HG03097 (cell line): ENCODE measurements around the gene YWHAQ.
"Not testable (repeated sequence)": the region's sequence is repeated elsewhere in the genome, so short reads cannot be mapped to it uniquely, and the experiment has no call there.

Experiments
- ATAC-seq: cut with Tn5 transposase; IDR thresholded peaks from one replicate; pipeline ENCODE4 v1.9.1; 2021; ENCODE audit not compliant: unreplicated experiment, low FRiP score

YWHAQ gene

DNA sequence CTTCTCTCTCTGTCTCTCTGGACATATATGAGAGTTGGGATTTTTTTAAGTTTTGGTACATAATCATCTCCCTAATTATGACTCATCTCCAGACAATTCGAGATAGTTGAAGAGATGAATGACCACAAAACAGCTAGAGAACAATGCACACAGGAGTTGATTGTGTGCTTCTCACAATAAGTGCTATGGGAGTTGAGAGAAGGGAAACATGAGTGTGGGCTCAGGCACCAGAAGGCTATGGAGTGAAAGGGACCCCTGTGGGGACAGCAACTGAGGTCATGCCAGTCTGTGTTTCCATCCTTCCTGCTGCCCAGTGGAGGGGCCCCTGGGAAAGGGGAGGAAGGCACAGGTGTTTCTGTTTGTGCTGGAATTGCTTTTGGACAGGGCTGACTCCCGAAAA, 6.5 kb upstream of the YWHAQ start:
- no peak for ATAC-seq

DNA sequence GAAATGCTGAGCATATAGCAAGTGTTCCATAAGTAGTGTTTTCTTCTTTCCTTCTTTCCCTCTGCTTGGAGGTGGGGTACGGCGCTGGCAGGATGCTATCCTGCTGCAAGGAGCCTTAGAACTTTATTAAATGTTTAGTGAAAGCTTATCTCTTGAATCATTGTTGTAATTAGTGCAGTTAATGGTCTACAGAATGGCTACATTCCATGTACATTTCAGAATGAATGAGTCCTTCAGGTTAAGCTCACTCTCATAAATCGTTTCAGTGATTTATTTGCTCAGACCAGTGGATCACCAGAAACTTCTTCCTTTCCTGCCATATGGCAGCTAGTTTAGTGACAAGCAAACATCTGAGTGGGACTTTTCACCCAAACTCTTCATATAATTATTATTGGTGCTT, 3.3 kb upstream of the YWHAQ start:
- no peak for ATAC-seq

DNA sequence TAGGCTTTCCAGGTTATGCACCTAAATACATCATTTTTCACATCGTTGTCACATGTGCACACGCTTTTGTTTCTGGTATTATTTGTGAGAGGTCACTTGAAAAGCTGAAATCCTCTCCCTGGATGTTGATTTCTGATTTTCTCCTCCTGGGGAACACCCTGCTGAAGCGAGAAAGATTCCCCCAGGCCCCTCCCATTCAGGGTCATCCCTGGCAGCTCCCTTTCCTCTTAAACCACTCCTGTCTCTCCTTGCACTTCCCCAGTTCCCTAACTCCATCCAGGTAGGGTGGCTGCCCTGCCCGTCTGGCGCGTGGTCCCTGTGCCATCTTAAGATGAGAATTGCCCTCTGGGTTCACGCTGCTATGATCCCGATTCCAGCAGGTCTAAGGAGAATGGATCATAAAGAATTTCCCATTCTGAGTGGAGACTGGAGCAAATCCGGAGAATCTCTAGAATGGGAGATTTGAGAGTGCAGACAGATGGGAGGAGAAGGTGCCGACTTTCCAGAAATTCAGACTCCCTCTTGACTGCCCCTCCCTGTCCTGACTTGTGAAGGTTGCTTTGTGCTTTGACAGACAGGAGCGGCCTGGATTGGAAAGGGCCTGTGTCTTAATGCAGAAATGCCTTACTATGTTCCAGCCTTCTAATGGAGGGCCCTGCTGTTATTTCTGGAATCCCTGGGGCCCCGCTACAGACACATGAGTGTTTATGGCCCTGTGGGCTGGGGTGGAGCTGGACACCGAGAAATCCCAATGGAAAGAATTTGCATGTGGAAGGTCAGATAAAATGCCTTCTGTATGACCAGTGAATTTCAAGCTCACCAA, 1.3 kb upstream of the YWHAQ start:
- ATAC-seq: no peak

DNA sequence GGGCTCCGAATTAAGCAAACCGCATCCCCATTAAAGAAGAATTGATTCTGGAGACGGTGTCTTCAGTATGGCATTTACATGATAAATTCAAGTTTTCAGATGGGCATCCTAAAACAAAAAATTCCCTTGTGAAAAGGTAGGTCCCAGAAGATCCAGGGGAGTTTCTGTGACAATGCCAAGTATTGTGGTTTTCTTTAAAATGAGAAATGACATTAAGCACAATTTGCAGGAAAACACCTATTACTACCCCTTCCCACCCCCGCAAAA, 689 bp upstream of the YWHAQ start:
- ATAC-seq: no peak

DNA sequence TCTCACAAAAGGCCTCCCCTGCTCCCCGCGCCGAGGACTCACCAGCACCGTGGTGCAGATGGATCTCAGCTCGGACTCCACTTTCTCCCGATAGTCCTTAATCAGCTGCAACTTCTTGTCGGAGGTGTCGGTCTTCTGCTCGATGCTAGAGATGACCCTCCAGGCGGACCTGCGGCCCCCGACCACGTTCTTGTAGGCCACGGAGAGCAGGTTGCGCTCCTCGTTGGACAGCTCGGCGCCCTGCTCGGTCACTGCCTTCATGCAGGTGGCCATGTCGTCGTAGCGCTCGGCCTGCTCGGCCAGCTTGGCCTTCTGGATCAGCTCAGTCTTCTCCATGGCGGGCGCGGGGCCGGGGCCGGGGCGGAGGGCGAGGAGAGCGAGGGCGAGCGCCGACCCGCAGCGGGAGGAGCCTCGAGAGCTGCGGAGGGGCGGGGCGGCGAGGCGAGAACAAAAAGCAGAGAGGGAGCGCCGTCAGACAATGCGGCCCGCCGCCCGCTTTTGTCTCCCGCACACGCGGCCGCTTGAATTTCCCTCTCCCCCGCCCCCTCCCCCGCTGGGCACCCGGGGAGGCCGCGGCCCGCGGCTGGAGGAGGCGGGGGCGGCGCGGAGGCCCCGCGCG, 571 bp downstream of the YWHAQ start:
- ATAC-seq: peak; percentile 38

DNA sequence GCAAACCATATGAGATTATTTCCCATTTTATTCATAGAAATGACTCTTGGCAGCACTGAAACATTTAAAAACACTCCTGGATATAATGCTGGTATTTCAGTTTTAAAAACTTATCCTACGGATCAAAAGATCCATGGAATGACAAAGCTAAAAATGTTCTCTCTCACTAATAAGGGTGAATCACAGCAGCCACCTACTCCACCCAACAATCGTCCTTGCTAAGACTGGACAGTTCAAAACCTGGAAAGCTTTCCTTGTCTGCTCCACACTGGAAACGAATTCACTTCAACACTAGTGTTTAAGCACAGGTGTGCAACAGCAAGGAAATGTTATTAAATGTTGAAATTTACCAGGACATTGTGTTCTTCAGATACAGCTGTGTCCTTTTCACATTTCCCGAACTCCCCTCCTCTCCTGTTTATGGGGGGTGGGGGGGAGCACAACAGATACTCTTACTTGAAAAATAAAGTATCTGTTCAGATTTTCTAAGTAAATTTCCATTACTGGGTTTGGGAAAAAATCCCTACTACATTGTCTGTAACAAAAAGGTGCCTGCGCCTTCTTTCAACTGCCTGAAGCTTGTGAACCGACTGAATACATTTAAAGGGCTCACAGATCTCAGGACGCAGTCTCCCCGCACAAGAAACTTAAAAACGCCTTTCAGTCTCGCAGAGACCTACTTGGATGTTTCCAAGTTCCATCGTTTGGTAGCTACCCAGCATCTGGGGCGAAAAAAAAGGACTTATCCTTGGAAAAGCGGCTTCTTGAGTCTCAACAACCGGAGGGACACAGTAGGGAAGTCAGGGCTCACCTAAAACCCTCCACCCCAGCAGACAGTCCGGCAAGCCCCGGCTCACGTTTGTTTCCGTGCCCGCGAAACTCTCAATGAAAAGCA, 1.3 kb downstream of the YWHAQ start:
- ATAC-seq: no peak

DNA sequence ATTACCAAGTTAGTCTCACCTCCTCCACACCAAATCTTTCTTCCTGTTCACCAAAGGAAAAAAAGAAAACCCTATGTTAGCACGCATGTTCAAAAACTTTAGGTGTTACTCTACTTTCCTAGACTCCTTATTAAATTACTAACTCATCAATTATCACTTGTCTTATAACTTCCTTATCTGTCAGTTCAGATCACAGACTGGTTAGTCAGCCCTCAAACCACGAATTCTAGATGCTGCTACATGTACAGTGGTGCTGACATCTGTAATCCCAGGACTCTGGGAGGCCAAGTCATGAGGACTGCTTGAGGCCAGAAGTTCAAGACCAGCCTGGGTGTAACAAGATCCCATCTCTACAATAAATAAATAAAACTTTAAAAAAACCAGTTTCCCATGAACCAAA, 3.5 kb downstream of the YWHAQ start:
- ATAC-seq: no peak

DNA sequence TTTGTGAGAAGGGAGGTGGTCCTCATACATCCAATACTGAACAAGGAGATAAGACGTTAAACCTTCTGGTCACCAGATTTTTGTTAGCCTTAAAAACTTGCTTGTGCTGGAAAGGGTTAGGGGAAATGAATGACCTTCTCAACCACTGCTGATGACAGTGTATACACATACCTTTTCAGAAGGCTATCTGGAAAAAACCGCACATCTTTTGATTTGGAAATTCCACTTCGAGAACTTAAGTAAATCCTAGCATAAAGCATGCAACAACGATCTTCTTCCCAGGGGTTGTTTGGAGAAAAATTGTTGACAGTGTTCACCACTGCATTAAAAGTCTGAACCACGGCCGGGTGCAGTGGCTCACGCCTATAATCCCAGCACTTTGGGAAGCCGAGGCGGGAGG, 7.6 kb downstream of the YWHAQ start:
- ATAC-seq: no peak

DNA sequence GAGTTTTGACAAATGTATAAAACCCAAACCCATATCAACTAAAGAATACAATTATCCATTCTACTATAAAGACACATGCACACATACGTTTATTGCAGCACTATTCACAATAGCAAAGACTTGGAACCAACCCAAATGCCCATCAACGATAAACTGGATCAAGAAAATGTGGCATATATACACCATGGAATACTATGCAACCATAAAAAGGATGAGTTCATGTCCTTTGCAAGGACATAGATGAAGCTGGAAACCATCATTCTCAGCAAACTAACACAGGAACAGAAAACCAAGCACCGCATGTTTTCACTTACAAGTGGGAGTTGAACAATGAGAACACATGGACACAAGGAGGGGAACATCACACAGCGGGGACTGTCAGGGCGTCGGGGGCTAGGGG, 9.1 kb downstream of the YWHAQ start:
- ATAC-seq: not testable (repeated sequence)

DNA sequence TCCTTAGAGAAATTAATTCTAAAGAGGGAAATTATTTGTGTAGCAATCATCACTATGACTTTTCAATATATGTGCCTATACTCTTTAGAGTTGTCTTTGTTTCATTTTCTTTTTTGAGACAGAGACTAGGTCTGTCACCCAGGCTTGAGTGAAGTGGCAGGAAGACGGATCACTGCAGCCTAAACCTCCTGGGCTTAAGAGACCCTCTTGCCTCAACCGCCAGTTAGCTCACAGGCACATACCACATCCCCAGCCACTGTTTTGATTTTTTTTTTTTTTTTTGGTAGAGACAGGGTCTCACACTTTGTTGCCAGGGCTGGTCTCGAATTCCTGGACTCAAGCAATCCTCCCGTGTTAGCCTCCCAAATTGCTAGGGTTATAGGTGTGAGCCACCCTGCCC, 12.4 kb downstream of the YWHAQ start:
- ATAC-seq: no peak

DNA sequence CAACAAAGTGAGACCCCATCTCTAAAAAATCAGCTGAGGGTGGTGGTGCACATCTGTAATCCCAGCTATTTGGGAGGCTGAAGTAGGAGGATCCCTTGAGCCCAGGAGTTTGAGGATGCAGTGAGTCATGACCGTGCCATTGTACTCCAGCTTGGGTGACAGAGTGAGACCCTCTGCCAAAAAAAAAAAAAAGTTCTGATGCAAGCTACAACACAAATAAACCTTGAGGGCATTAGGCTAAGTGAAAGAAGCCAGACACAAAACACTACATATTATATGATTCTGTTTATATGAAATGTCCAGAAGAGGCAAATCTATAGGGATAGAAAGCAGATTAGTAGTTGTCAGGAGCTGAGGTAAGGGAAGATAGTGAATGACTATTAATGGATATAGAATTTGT, 13.0 kb downstream of the YWHAQ start:
- ATAC-seq: no peak

DNA sequence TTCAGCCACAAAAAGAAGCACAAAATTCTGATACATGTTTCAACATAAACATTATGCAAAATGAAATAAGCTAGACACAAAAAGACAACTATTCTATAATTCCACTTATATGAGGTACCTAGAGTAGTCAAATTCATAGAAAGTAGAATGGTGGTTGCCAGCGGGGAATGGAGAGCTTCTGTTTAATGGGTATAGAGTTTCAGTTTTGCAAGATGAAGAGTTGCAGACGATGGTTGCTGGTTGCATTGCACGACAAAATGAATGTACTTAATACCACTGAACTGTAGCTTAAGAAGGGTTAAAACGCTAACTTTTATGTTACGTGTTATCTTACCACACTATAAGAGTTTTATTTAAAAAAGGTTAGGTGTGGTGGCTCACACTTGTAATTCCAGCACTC, 13.5 kb downstream of the YWHAQ start:
- no peak for ATAC-seq

DNA sequence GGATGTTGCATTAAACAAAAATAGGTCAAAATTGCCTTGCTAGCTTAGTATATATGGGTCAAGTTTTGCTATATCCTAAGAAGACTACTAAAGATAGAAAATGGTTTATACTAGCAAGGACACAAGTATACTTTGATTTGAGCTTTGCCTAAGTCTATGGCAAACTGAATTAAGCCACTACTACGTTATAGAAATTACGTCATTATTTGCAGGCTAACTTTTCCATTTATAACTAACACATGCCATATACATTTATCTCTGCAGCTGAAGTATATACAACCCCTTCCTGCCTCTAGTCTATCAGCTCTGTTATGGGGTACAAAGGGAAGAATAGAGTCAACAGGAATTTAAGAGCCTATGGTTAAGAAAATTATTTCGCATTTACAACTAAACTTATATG, 16.2 kb downstream of the YWHAQ start:
- no peak for ATAC-seq

DNA sequence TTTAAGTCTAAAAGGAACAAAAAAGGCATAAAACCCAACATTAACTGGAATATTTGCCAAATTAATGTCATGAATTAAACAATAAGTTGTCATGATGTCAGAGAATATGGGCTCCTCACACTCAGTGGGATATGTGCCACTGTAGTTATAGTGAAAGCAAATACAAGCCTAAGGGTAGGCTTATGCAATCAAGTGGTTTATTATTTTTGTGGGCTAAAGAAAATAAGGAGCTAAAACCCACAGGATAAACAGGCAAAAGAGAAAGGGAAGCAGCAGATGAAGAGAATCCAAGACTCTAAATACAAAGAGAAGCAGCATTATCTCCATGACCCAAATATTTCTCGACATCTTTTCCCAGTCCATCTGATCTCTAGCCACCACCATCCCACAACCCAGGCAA, 17.5 kb downstream of the YWHAQ start:
- ATAC-seq: no peak

DNA sequence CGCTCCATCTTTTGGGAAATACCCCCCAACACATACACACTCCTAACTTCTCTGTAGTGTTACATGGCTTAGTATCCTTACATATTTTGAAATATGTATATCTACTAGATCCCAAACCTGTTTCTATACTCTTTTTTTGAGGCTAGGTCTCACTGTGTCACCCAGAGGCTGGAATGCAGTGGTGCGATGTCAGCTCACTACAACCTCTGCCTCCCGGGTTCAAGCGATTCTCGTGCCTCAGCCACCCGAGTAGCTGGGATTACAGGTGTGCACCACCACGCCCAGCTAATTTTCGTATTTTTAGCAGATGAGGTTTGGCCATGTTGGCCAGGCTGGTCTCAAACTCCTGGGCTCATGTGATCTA, 19.3 kb downstream of the YWHAQ start:
- ATAC-seq: not testable (repeated sequence)

DNA sequence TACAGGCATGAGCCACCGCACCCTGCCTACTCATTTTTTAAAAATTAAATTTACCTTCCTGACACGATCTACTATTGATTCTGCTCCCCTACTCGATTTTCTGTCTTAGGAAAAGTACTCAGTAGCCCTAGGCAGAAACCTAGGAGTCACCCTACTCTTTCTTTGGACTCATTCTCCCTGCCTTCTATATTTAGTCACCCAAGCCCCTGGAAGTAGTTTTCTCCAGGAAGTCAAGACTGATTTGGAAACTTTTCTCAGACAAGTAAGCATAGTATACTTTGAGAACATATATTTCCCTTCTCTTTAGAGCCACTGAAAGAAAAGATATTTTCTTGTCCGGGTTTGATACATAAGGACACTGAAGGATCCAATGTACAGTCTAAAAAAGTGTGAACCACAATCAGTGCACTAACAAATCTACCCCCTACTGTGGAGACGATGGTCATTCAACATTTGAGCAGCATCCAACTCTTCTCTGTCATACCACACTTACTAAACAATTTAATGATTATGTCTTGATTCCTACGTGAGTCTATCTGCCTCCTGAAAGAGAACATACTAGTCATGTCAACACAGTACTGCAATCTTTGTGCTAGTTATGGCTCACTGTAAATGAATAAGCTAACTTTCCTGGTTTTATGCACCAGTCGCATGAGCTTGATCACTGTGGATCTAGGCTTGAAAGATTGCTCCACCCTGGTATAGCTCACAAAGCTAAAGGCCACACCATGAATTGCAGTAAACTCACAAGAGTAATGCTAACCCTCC, 19.8 kb downstream of the YWHAQ start:
- ATAC-seq: no peak

DNA sequence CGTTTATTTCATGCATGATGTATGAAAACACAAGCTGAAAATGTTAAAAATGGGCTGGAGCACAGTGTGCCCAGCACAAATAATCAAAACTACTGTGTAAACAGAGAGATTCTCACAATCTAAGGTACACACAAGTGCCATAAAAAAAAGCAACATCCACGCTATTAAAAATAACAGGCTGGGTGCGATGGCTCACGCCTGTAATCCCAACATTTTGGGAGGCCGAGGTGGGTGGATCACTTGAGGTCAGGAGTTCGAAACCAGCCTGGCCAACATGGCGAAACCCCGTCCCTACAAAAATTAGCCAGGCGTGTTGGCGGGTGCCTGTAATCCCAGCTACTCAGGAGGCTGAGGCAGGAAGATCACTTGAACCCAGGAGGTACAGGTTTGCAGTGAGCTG, 22.3 kb downstream of the YWHAQ start:
- not testable (repeated sequence) for ATAC-seq

DNA sequence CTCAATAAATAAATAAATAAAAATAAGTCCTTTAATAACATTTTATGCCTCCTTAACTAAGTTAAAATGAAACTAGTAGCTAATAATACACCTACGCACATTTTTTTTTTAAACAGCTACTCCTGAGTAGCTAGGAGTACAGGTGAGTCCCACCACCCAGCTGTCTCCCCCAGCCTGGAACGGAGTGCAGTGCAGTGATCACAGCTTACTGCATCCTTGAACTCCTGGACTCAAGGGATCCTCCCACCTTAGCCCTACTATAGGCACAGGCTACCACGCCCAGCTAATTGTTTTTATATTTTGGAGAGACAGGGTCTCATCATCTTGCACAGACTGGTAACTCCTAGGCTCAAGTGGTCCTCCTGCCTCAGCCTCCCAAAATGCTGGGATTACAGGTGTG, 28.4 kb downstream of the YWHAQ start:
- ATAC-seq: no peak

DNA sequence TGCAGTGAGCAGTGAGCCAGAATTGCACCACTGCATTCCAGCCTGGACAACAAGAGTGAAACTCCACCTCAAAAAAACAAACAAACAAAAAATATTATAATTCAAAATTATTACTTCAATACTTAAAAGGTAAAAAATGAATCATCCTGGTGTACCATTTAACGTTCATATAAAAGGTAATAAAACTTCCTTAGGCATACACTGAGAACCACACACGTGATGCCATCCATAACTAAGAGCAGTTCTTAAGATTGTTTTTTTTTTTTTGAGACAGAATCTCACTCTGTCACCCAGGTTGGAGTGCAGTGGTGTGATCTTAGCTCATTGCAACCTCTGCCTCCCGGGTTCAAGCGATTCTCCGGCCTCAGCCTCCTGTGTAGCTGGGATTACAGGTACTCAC, 29.4 kb downstream of the YWHAQ start:
- no peak for ATAC-seq

DNA sequence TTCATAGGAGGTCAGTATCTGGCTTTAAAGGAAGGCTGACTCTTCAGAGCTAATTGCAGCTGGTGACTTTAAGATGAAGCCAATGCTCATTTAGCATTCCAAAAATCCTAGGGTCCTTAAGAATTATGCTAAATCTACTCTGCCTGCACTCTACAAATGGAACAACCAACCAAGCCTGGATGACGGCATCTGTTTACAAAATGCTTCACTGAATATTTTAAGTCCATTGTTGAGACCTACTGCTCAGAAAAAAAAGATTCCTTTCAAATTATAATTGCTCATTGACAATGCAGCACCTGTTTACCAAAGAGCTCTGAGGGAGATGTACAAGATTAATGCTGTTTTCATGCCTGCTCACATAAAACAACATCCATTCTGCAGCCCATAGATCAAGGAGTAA, 31.4 kb downstream of the YWHAQ start:
- no peak for ATAC-seq
